HG02642 (cell line): Measurements from ENCODE around the gene CDON.
A peak's percentile ranks its signal among the peaks of the same experiment; 100 is the strongest.
"Not testable (repeated sequence)": the region's sequence is repeated elsewhere in the genome, so short reads cannot be mapped to it uniquely, and the experiment has no call there.

ENCODE experiments used
- ATAC-seq: cut with Tn5 transposase; IDR thresholded peaks from one replicate; pipeline ENCODE4 v1.9.1; 2021; ENCODE audit warnings: mild to moderate bottlenecking; ENCODE audit not compliant: unreplicated experiment, poor library complexity

CDON gene

DNA sequence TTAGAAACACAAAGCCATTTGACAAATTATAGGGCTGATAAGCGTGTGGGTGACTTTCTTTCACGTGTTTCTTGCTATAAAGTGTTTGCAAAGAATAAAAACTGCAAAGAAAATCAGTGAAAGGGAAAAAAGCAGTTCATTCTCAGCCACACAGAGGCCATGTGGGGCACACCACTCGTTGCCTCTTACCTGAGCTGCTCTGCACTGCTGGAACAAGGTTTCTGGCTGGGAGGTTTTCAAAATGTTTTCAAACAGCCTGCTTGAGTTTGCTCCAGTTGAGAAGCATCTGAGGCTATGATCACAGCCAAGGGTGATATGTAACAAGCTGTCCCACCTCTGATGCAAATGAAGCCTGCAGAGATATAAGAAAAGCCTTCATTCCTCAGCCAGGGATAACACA, 131.6 kb downstream of the CDON start:
- ATAC-seq, result no peak

DNA sequence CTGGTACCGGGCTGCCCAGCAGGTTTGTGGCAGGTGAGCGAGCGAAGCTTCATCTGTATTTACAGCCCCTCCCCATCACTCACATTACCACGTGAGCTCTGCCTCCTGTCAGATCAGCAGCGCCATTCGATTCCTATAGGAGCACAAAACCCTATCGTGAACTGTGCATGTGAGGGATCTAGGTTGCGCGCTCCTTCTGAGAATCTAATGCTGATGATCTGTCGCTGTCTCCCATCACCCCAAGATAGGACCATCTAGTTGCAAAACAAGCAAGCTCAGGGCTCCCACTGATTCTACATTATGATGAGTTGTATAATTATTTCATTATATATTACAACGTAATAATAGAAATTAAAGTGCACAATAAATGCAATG, 132.6 kb downstream of the CDON start:
- ATAC-seq, result no peak

DNA sequence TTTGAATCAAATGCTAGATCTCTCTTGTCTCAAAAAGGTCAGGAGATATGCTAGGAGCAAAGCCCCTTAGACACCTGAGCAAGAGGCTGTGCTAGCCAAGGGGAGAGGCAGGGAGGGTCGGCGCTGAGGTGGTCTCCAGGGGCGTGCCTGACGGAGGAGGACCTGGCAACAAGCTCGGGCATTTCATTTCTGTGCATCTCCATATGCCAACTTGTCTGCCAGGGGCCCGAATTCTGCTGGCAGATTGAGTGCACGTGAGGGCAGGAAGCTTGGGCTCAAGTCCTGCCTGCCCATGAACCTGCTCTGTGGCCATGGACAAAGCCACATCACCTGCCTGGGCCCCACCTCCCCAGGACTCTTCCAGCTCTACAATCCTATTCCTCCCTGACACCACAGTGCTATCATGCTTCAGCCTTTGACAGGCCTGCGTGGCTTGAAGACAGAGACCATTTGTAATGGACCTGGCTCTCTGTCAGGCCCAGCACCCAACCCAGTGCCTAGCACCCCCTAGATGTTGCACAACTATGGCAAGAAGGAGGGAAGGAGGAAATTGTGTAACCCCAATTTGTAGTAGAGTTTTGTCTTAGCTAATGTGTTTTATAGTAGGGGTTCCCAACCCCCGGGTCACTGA, 133.1 kb downstream of the CDON start:
- no peak for ATAC-seq

DNA sequence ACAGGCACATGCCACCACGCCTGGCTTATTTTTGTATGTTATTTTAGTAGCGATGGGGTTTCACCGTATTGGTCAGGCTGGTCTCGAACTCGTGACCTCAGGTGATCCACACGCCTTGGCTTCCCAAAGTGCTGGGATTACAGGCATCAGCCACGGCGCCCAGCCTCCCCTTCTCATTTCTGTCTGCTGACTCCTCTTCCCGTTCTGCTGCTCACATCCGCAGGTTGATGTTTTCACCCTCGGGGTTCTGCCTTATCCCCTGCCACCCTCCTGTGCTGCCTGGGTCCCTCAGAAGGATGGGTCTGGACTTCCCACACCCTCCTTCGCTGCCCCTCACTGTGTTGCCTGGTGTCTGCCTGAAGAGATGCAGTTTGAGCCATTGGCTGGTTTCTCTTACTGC, 136.0 kb downstream of the CDON start:
- ATAC-seq, result no peak

DNA sequence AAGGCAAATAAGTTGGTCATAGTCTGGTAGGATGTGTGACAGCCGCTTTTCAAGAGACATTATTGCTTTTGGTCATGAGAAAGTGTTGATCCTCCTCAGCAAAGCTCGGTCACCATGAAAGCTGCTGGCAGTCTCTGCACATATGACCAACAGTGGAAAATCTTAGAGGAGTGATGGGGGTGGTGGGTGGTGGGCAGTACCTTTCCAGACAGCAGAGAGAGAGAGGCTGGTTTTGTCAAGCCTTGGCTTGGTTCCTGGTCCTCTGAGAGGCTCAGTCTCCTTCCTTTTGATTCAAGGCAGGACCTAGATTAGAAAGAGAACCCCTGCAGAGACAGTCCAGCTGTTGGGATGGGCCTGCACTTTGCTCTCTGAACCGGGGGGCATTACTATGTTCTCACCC, 136.9 kb downstream of the CDON start:
- ATAC-seq, result no peak

DNA sequence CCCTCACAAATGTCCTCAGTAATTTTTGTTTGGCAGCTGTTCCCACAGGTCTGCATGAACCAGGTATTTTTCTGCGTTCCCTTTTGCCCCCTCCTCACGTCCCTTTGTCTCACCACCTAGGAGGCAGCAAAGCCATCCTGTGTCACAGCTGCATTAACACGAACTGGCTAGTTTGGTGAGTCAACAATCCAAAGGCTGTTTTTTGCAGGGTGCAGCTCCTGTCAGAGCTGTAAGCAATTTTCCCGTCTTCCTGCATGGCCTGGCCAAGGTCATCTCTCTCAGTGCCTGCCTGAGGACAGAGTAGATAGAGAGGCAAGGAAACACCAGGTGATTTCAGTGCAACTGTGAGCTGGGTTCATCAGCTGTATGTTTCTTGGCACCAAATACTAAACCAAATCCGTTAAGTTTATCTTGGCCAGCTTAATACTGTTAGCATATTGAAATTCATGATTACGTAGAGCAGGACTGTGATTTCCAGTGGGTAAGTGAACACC, 137.4 kb downstream of the CDON start:
- ATAC-seq, result no peak

DNA sequence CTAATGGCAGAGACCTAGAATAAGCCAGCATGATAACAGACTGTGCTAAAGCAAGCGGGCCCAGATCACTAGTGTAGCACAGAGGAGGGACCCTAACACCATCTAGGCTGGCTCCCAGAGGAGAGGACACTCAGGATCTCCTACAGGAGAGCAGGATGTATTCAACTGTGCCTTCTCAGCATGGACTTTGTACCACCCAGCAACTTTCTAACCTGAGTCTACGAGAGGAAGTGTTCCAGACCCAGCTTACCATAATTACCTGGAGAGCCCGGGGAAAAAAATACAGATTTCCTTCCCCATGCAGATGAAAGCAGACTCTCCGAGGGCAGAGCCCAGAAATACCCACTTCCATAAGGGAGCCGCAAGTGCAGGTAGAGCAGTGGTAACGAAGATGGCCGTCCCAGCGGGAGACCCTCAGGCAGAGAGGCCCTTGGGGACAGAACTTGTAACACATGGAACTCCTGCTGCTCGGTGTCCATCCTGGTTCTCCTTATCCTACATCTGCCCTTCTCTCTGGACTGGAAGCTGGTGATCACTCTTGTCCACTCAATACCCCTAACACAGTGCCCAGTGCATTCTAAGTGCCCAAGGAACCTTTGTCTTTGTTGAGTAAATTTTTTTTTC, 138.2 kb downstream of the CDON start:
- no peak for ATAC-seq

DNA sequence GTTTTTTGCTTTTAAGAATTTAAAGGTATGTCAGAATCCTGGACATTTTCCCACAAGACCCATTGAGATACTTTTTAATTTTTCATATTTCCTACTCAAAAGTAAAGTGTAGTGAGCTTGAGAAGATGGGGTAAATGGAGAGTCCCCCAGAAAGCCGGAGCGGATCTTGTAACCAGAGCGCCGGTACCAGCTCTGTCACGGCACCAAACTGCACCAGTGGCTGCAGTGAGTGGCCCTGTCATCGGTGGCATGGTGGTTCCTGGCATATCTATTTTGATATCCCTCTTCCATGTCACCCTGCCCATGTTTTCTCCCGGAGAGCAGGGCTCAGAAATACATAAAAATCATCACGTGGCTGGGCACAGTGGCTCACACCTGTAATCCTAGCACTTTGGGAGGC, 139.0 kb downstream of the CDON start:
- no peak for ATAC-seq

DNA sequence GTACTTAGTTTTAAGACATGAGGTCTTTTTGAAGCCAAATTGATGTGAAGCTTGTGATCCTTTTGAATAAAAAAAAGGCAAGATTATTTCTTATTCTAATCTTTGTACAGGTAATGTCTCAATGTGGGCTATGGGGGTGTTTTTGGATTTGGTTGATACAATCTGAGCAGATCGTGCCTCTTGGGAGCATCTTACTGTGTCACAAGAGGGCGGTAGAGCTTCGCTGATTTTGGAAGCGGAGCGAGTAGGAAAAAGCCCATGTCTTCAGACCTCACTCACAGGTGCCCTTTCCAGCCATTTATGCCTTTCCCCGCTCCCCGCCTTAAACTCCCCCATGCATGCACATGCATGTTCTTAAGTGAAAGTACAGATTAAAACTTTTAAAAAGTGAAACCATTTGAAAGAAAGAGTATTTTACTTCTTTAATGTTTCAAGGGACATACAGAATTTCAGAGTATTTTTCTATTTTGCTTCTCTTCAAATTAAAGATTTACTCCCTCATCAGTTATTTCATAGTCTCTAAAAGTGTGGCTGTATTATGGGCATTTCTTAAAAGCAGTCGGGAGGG, 139.6 kb downstream of the CDON start:
- peak; percentile 58 for ATAC-seq

DNA sequence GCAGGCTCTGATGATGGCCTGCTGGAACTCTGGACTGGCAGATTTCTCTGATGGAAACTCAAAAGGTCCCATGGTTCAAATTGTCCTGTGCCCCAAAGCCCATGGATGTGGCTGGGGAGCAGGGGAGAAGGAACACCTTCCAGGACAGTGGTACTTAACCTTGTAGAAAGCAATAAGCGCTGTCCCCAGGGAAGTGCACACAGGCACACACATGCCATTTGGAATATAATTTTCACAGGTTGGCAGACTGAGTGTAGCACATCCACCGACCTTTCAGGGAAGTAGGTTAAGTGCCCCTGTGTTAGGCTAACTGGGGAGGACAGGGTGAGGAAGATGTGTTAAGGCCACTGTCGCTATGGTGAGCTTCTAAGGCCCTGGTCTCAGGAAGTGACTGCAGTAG, 140.5 kb downstream of the CDON start:
- no peak for ATAC-seq

DNA sequence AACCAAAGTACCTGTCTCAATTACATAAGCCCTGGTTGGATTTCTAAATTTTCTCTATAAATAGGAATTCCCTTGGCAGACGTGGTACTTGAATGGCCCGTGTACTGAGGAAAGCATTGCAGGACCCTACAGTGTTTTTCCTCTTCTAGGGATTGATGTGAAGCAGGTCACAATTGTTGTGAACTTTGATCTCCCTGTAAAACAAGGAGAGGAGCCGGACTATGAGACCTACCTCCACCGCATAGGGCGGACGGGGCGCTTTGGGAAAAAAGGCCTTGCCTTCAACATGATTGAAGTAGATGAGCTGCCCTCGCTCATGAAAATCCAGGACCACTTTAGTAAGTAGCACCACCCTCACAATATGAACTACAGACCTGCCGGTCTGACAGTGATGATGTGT, 141.6 kb downstream of the CDON start:
- ATAC-seq, result no peak

DNA sequence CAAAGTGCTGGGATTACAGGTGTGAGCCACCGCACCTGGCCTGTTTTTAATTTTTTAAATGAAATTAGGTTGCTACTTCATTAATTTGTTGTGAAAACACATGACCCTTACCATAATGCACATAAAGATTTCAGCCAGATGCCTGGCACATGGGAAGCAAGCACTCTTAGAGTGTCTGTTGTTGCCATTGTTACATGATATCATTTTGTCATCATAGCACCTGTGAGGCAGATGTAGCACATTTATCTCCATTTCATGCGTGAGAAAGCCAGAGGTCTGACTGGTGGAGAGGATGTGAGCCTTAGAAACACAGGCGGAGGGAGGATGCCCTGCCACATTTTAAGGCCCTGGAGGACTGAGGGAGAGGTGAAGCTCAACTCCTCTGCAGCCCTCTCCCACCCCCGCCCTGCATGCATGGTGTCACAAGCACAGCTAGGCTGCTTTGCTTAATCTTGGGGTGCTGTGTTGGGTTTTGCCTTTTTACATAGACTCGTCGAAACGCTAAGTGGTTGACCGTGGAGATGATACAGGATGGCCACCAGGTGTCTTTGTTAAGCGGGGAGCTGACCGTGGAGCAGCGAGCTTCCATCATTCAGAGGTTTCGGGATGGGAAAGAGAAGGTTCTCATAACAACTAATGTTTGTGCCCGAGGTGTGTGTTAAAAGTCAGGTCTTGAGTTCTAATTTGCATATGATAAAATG, 144.4 kb downstream of the CDON start:
- ATAC-seq, result no peak

DNA sequence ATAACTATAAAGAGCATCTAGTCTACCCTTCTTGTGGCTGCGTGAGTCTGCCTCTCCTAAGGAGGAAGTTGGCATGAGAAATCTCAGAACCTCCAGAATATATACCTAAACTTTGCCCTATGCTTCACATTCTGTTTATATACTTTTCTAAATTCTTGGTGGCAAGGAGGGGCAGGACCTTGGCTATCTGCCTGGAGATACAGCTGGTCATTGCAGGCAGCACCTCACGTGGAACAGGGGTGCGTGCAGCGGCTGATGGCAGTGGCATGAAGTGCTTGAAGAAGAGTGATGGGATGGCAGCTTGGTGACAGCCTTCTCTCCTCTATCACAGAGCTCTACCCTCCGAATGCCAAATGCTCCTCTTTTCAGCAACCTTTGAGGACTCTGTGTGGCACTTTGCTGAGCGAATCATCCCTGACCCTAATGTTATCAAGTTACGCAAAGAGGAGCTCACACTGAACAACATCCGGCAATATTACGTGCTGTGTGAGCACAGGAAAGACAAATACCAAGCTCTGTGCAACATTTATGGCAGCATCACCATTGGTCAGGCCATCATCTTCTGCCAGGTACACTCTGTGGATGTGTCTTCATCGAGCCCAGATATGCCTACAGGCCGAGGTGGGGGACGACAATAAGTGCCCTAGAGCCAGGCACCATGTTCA, 145.9 kb downstream of the CDON start:
- no peak for ATAC-seq

DNA sequence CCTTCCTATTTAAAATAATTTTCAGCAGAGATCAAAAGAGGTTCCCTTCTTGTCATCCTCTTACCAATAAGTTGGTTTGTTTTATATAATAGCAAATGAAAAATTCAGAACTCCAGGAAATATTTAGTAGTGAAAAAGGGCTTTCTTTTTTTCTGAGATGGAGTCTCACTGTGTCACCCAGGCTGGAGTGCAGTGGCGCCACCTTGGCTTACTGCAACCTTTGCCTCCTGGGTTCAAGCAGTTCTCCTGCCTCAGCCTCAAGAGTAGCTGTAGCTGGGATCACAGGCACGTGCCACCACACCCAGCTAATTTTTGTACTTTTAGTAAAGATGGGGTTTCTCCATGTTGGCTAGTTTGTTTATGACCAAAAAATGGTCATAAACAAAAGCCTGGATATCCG, 148.1 kb downstream of the CDON start:
- not testable (repeated sequence) for ATAC-seq

DNA sequence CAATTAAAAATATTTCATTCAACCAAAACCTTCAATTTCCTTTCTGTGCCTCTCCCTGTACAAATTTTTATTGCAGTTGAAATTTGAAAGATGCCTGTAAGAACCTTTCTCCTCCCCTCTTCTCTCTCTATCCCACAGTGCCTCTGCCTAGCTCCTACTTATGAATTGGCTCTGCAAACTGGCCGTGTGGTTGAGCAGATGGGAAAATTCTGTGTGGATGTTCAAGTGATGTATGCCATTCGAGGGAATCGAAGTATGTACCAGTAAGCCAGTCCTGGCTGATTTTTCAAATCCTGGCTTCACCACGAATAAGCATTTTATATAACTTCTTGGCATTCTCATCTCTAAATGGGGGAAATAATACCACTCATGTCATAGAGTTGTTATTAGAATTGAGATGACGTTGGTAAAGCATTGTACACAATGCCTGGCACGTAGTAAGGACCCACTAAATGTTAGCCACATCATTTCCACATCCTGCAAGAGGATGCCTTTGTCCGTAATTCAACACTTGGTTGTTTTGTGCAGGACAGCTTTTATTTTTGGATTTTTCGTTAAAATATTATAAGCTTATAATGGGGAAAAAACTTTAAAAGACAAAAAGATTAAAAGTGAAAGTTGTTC, 152.3 kb downstream of the CDON start:
- no peak for ATAC-seq
